Astrocyte of the cerebellum (primary cell): Measurements from ENCODE around the gene RDH13.
"Not testable (repeated sequence)": the region's sequence is repeated elsewhere in the genome, so short reads cannot be mapped to it uniquely, and the experiment has no call there.

Experiments
- DNase-seq: peaks from one replicate; pipeline ENCODE4 v3.0.0-alpha.2; 2011; ENCODE audit warnings: low read depth
- H3K4me3 ChIP-seq: 2 replicates; pipeline ENCODE4 v1.5.1; 2011; ENCODE audit warnings: mild to moderate bottlenecking, low read depth, low read length, moderate library complexity
- in situ Hi-C: cut with HindIII; loops from 2 replicates; pipeline ENCODE4 v1.10.0; 2017; ENCODE audit warnings: low sequenced_read_pairs
- TF ChIP-seq, protein P1 (sequence below): IDR thresholded peaks from 2 replicates; pipeline ENCODE4 v1.5.1; 2012; ENCODE audit warnings: low read length, low read depth, moderate library complexity, mild to moderate bottlenecking; ENCODE audit errors: missing control alignments

Gene RDH13

GRCh38 chr19:55068950-55069864 is 6.3 kb upstream of the RDH13 start:
- in situ Hi-C loops = no loop called here
- DNase-seq = no peak
- TF ChIP-seq, protein P1, sequence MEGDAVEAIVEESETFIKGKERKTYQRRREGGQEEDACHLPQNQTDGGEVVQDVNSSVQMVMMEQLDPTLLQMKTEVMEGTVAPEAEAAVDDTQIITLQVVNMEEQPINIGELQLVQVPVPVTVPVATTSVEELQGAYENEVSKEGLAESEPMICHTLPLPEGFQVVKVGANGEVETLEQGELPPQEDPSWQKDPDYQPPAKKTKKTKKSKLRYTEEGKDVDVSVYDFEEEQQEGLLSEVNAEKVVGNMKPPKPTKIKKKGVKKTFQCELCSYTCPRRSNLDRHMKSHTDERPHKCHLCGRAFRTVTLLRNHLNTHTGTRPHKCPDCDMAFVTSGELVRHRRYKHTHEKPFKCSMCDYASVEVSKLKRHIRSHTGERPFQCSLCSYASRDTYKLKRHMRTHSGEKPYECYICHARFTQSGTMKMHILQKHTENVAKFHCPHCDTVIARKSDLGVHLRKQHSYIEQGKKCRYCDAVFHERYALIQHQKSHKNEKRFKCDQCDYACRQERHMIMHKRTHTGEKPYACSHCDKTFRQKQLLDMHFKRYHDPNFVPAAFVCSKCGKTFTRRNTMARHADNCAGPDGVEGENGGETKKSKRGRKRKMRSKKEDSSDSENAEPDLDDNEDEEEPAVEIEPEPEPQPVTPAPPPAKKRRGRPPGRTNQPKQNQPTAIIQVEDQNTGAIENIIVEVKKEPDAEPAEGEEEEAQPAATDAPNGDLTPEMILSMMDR = no peak

GRCh38 chr19:55067869-55068268 is 4.9 kb upstream of the RDH13 start:
- no peak for DNase-seq
- H3K4me3 ChIP-seq = no peak overlapping the region
- TF ChIP-seq, protein P1 = no peak
- in situ Hi-C loops = no loop called here

More at GRCh38 chr19:55068950-55069864, 6.3 kb upstream of the RDH13 start:
- H3K4me3 ChIP-seq = no peak overlapping the region

DNA sequence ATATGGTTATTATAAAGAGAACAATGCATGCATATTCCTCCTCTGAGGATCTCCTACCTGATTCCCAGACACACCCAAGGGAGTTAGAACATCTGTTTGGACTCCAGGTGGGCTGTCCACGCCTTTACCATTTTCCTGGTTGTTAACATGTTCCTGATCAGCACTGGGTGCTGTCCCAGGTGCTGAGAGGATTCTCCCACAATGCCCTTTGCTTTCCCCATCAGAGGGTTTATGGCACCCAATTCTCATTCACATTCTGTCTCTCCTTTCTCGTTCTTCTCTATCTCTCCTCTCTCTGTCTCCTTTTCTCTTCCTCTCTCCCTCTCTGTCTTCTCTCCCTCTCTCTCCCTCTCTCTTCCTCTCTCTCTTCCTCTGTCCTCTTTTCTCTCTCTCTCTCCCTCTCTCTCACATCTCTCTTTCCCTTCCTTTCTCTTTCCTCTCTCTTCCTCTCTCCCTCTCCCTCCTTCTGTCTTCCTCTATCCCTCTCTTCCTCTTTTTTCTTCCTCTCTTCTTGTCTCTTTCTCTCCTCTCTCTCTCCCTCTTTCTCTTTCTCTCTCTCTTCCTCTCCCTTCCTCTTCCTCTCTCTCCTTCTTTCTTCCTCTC is 3.3 kb upstream of the RDH13 start:
- no peak overlapping the region for H3K4me3 ChIP-seq
- TF ChIP-seq, protein P1 = no peak
- in situ Hi-C loops = no loop called here
- no peak for DNase-seq

DNA sequence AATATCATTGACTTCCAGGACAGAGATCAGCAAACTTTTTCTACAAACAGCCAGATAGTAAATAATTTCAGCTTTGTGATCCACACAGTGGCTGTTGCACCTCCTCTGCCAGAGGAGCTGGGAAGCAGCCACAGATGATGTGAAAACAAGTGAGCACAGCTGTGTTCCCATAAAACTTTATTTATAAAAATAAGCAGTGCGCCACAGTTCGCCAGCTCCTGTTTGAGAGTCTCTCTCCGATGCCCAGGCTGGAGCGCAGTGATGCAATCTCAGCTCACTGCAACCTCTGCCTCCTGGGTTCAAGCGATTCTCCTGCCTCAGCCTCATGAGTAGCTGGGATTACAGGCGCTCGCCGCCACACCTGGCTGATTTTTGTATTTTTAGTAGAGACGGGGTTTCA is 2.6 kb upstream of the RDH13 start:
- H3K4me3 ChIP-seq, in situ Hi-C loops, DNase-seq: not testable (repeated sequence)

GRCh38 chr19:55063492-55063843 is 520 bp upstream of the RDH13 start:
- H3K4me3 ChIP-seq = peak overlapping the region; percentile 74
- no peak for DNase-seq
- in situ Hi-C loops = no loop called here
- TF ChIP-seq, protein P1 = no peak

DNA sequence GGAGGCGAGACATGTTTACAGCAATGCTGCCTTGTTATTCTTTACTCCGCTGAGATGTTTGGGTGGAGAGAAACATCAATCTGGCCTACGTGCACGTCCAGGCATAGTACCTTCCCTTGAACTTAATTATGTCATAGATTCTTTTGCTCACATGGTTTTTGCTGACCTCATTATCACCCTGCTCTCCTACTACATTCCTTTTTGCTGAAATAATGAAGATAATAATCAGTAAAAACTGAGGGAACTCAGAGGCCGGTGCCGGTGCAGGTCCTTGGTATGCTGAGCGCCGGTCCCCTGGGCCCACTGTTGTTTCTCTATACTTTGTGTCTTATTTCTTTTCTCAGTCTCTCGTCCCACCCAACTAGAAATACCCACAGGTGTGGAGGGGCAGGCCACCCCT is 2.7 kb downstream of the RDH13 start:
- in situ Hi-C loops, H3K4me3 ChIP-seq, DNase-seq: not testable (repeated sequence)

- in situ Hi-C loops = no loop called here
- TF ChIP-seq, protein P1 = no peak
- H3K4me3 ChIP-seq = no peak overlapping the region
- DNase-seq = no peak
These were observed 4.0 kb downstream of the RDH13 start for GRCh38 chr19:55058781-55059610.
